ENCODE results near the gene CALY.

Gene CALY

GRCh38 chr10:133336577-133337369 lies at the start of gene CALY:
Gene CALY, minus strand, starts transcription at chr10:133336896. Its CDS starts 7,907 bp downstream, at chr10:133328989.
- no peak for DNase-seq
- Histone ChIP-seq H3K4me3 (peak within 1 kb of the TSS; percentile 23 to 42), H3K27me3 (peaks cover 13 to 86% of the 10 kb centered on the region in 2 donors)

GRCh38 chr10:133385214-133385613 lies 48.5 kb upstream of the CALY start:
- Histone ChIP-seq H3K4me3 (no peak overlapping the region), H3K9me3 (no peaks in the 10 kb centered on the region), H3K27me3 (no peaks in the 10 kb centered on the region), H3K36me3 (peaks cover 4 to 49% (median 20%) of the 10 kb centered on the region in 3 donors), H3K4me1 (peaks cover 0 to 3% (median 1%) of the 10 kb centered on the region in 4 donors), H3K27ac (no peak overlapping the region)
- no peak for TF ChIP-seq CTCF (IDR thresholded peaks at IDR 0.05)
- DNase-seq: no peak
- intact Hi-C loops (cut with DNase I; ENCODE audit: low total_unique reads): no loop called here

More at GRCh38 chr10:133336577-133337369, at the start of gene CALY:
- intact Hi-C loops (cut with DNase I; ENCODE audit: low total_unique reads): no loop called here
- Histone ChIP-seq H3K9me3 (no peaks in the 10 kb centered on the region), H3K27ac (no peak within 1 kb of the TSS), H3K36me3 (no peaks in the 10 kb centered on the region), H3K4me1 (peaks cover 0 to 25% (median 23%) of the 10 kb centered on the region in 4 donors)
- TF ChIP-seq CTCF (IDR thresholded peaks at IDR 0.05): no peak

GRCh38 chr10:133384071-133384470 lies 47.4 kb upstream of the CALY start:
- Histone ChIP-seq H3K36me3 (peaks cover 4 to 37% (median 14%) of the 10 kb centered on the region in 3 donors), H3K27me3 (no peaks in the 10 kb centered on the region), H3K4me3 (no peak overlapping the region), H3K4me1 (peaks cover 0 to 12% (median 9%) of the 10 kb centered on the region in 4 donors), H3K27ac (no peak overlapping the region), H3K9me3 (no peaks in the 10 kb centered on the region)
- no peak for TF ChIP-seq CTCF (IDR thresholded peaks at IDR 0.05)
- DNase-seq: no peak
- intact Hi-C loops (cut with DNase I; ENCODE audit: low total_unique reads): loop anchor here (5.0 kb wide), 1 partner anchor 77 kb away; the partner anchor contains the start of genes TUBGCP2 and ZNF511

GRCh38 chr10:133383551-133383950 lies 46.9 kb upstream of the CALY start:
- H3K36me3 ChIP-seq: peaks cover 4 to 32% (median 14%) of the 10 kb centered on the region in 3 donors
- H3K27ac ChIP-seq: no peak overlapping the region
- intact Hi-C loops (cut with DNase I; ENCODE audit: low total_unique reads): loop anchor here (5.0 kb wide), 1 partner anchor 76 kb away; the partner anchor contains the start of genes TUBGCP2 and ZNF511
- no peak for TF ChIP-seq CTCF (IDR thresholded peaks at IDR 0.05)
- H3K9me3 ChIP-seq: no peaks in the 10 kb centered on the region
- peaks cover 0 to 12% (median 9%) of the 10 kb centered on the region in 4 donors for H3K4me1 ChIP-seq
- no peak overlapping the region for H3K4me3 ChIP-seq
- no peak for DNase-seq
- H3K27me3 ChIP-seq: no peaks in the 10 kb centered on the region

- no peak for TF ChIP-seq CTCF (IDR thresholded peaks at IDR 0.05)
- no peaks in the 10 kb centered on the region for H3K9me3 ChIP-seq
- no peaks in the 10 kb centered on the region for H3K27me3 ChIP-seq
- no peak overlapping the region for H3K4me3 ChIP-seq
- intact Hi-C loops (cut with DNase I; ENCODE audit: low total_unique reads): loop anchor here (5.0 kb wide), 1 partner anchor 74 kb away; the partner anchor contains the start of genes TUBGCP2 and ZNF511
- H3K36me3 ChIP-seq: peaks cover 4 to 28% (median 14%) of the 10 kb centered on the region in 3 donors
- H3K4me1 ChIP-seq: peaks cover 0 to 22% (median 18%) of the 10 kb centered on the region in 4 donors
- no peak overlapping the region for H3K27ac ChIP-seq
- DNase-seq: no peak
Observed at GRCh38 chr10:133381036-133381435, 44.3 kb upstream of the CALY start.
